ES-I3 (cell line): Measurements from ENCODE around the gene DNAH1.
"Not testable (repeated sequence)": the region's sequence is repeated elsewhere in the genome, so short reads cannot be mapped to it uniquely, and the experiment has no call there.

Experiments used
- H3K36me3 ChIP-seq: 2 replicates; pipeline ENCODE4 v1.6.1; 2013; ENCODE audit warnings: mild to moderate bottlenecking, low read length, control low read depth, moderate library complexity; ENCODE audit not compliant: insufficient read depth
- H3K4me1 ChIP-seq: 2 replicates; pipeline ENCODE4 v1.6.1; 2013; ENCODE audit warnings: mild to moderate bottlenecking, control low read depth, low read length; ENCODE audit not compliant: insufficient read depth
- H3K9ac ChIP-seq: 2 replicates; pipeline ENCODE4 v1.6.1; 2013; ENCODE audit warnings: low read depth, mild to moderate bottlenecking, low read length, moderate library complexity
- H3K9me3 ChIP-seq: 2 replicates; pipeline ENCODE4 v1.6.1; 2013; ENCODE audit warnings: mild to moderate bottlenecking, low read length, moderate library complexity; ENCODE audit not compliant: control insufficient read depth, insufficient read depth

DNAH1 gene

GRCh38 chr3:52283306-52283705, 32.8 kb upstream of the DNAH1 start:
- no peak overlapping the region for H3K9ac ChIP-seq
- no peaks in the 10 kb centered on the region for H3K36me3 ChIP-seq
- 0 out of 2 replicates have a peak, but pooled peaks cover 7% of the 10 kb centered on the region for H3K4me1 ChIP-seq
- H3K9me3 ChIP-seq, result no peaks in the 10 kb centered on the region

GRCh38 chr3:52284051-52284450, 32.1 kb upstream of the DNAH1 start:
- not testable (repeated sequence) for H3K9me3 ChIP-seq, H3K4me1 ChIP-seq, H3K9ac ChIP-seq, H3K36me3 ChIP-seq

GRCh38 chr3:52286777-52287110, 29.4 kb upstream of the DNAH1 start:
- no peaks in the 10 kb centered on the region for H3K9me3 ChIP-seq
- H3K4me1 ChIP-seq, result no peaks in the 10 kb centered on the region
- H3K9ac ChIP-seq, result peak overlapping the region; percentile 99
- no peaks in the 10 kb centered on the region for H3K36me3 ChIP-seq

- H3K36me3 ChIP-seq, result no peaks in the 10 kb centered on the region
Measured at GRCh38 chr3:52288674-52289073, 27.4 kb upstream of the DNAH1 start.

GRCh38 chr3:52289338-52289746, 26.8 kb upstream of the DNAH1 start:
- no peak overlapping the region for H3K9ac ChIP-seq
- no peaks in the 10 kb centered on the region for H3K4me1 ChIP-seq
- H3K36me3 ChIP-seq, result no peaks in the 10 kb centered on the region
- H3K9me3 ChIP-seq, result no peaks in the 10 kb centered on the region

More at GRCh38 chr3:52288674-52289073, 27.4 kb upstream of the DNAH1 start:
- Histone ChIP-seq H3K9me3 (no peaks in the 10 kb centered on the region), H3K4me1 (no peaks in the 10 kb centered on the region), H3K9ac (peak overlapping the region; percentile 99; the same call in 1 of the 2 replicates)

- Histone ChIP-seq H3K4me1 (no peaks in the 10 kb centered on the region), H3K9ac (no peak overlapping the region), H3K36me3 (no peaks in the 10 kb centered on the region), H3K9me3 (no peaks in the 10 kb centered on the region)
Measured at GRCh38 chr3:52289747-52290595, 26.1 kb upstream of the DNAH1 start.

GRCh38 chr3:52290596-52291507, 25.3 kb upstream of the DNAH1 start:
- Histone ChIP-seq H3K9ac (no peak overlapping the region), H3K9me3 (no peaks in the 10 kb centered on the region), H3K4me1 (no peaks in the 10 kb centered on the region), H3K36me3 (no peaks in the 10 kb centered on the region)

- H3K9ac ChIP-seq, result no peak overlapping the region
- H3K9me3 ChIP-seq, result no peaks in the 10 kb centered on the region
- no peaks in the 10 kb centered on the region for H3K4me1 ChIP-seq
- H3K36me3 ChIP-seq, result no peaks in the 10 kb centered on the region
Measured at GRCh38 chr3:52291508-52292181, 24.5 kb upstream of the DNAH1 start.

- Histone ChIP-seq H3K9me3 (no peaks in the 10 kb centered on the region), H3K36me3 (no peaks in the 10 kb centered on the region), H3K4me1 (no peaks in the 10 kb centered on the region), H3K9ac (no peak overlapping the region)
Measured at GRCh38 chr3:52292247-52293065, 23.7 kb upstream of the DNAH1 start.

- H3K36me3 ChIP-seq, result no peaks in the 10 kb centered on the region
- peaks cover 7% of the 10 kb centered on the region; the same call in 1 of the 2 replicates for H3K4me1 ChIP-seq
Measured at GRCh38 chr3:52293491-52294319, 22.4 kb upstream of the DNAH1 start.

GRCh38 chr3:52294320-52295150, 21.6 kb upstream of the DNAH1 start:
- Histone ChIP-seq H3K9ac (no peak overlapping the region), H3K4me1 (peaks cover 7% of the 10 kb centered on the region; the same call in 1 of the 2 replicates), H3K36me3 (no peaks in the 10 kb centered on the region), H3K9me3 (no peaks in the 10 kb centered on the region)

More at GRCh38 chr3:52293491-52294319, 22.4 kb upstream of the DNAH1 start:
- Histone ChIP-seq H3K9me3 (no peaks in the 10 kb centered on the region), H3K9ac (no peak overlapping the region)

- H3K9ac ChIP-seq, result no peak overlapping the region
- H3K9me3 ChIP-seq, result no peaks in the 10 kb centered on the region
- H3K4me1 ChIP-seq, result peaks cover 7% of the 10 kb centered on the region; the same call in 1 of the 2 replicates
- H3K36me3 ChIP-seq, result no peaks in the 10 kb centered on the region
Measured at GRCh38 chr3:52295671-52296208, 20.4 kb upstream of the DNAH1 start.
